GM23338 (cell line): ENCODE data around the gene RAB11A. TPM values are rescaled to one million over a fixed set of nuclear protein-coding genes. Genes with fewer than 3 reads are reported as not detected.

ENCODE experiments used
- ATAC-seq: fragments of 200-7000 bp; cut with Tn5 transposase; 3 replicates; pipeline ENCODE4 v1.9.1; 2020
- DNase-seq: peaks from one replicate; pipeline ENCODE4 v3.0.0-alpha.2; 2015; ENCODE audit warnings: low spot score
- H2AFZ ChIP-seq: fragments of 200-600 bp; sonication (generic); 2 replicates; pipeline ENCODE4 v1.8.0; 2016; ENCODE audit warnings: antibody characterized with exemption, mild to moderate bottlenecking, moderate library complexity
- H3F3A ChIP-seq: fragments of 200-600 bp; sonication (generic); replicated peaks from 2 replicates; pipeline ENCODE4 v1.8.0; 2017; ENCODE audit warnings: antibody characterized with exemption, mixed run types, low read depth
- H3K27ac ChIP-seq: fragments of 200-600 bp; sonication (generic); 2 replicates; pipeline ENCODE4 v1.6.1; 2016; ENCODE audit warnings: low read depth
- H3K27me3 ChIP-seq: fragments of 200-600 bp; sonication (generic); 2 replicates; pipeline ENCODE4 v1.8.0; 2016; ENCODE audit warnings: mild to moderate bottlenecking, mixed run types, moderate library complexity; ENCODE audit not compliant: insufficient read depth
- H3K36me3 ChIP-seq: fragments of 200-600 bp; sonication (generic); 2 replicates; pipeline ENCODE4 v1.8.0; 2016; ENCODE audit warnings: mild to moderate bottlenecking; ENCODE audit not compliant: insufficient read depth
- H3K4me1 ChIP-seq: fragments of 200-600 bp; sonication (generic); 2 replicates; pipeline ENCODE4 v1.8.0; 2016; ENCODE audit warnings: mild to moderate bottlenecking, moderate library complexity; ENCODE audit not compliant: insufficient read depth
- H3K4me2 ChIP-seq: fragments of 200-600 bp; sonication (generic); 2 replicates; pipeline ENCODE4 v1.7.1; 2017; ENCODE audit warnings: mixed run types
- H3K4me3 ChIP-seq: fragments of 200-600 bp; sonication (generic); 2 replicates; pipeline ENCODE4 v1.6.1; 2016; ENCODE audit warnings: mixed run types
- H3K79me2 ChIP-seq: fragments of 200-600 bp; sonication (generic); replicated peaks from 2 replicates; pipeline ENCODE4 v1.8.0; 2017; ENCODE audit warnings: mild to moderate bottlenecking; ENCODE audit not compliant: insufficient read depth
- H3K9me2 ChIP-seq: fragments of 200-600 bp; sonication (generic); 2 replicates; pipeline ENCODE4 v1.8.0; 2017; ENCODE audit not compliant: insufficient read depth
- H4K20me1 ChIP-seq: fragments of 200-600 bp; sonication (generic); replicated peaks from 2 replicates; pipeline ENCODE4 v1.8.0; 2017; ENCODE audit warnings: mild to moderate bottlenecking; ENCODE audit not compliant: insufficient read depth
- H3K27ac Mint-ChIP-seq: 2 replicates; pipeline ENCODE4 v1.8.0; 2020; ENCODE audit warnings: inconsistent platforms, mild to moderate bottlenecking, moderate library complexity, mixed read lengths
- H3K27me3 Mint-ChIP-seq: 3 replicates; pipeline ENCODE4 v1.8.0; 2022; ENCODE audit warnings: low read depth, mild to moderate bottlenecking, moderate library complexity, mixed read lengths, inconsistent platforms; ENCODE audit not compliant: insufficient read depth, poor library complexity
- H3K36me3 Mint-ChIP-seq: 3 replicates; pipeline ENCODE4 v1.8.0; 2021; ENCODE audit warnings: low read depth, mild to moderate bottlenecking, inconsistent platforms, moderate library complexity, mixed read lengths
- H3K4me1 Mint-ChIP-seq: 3 replicates; pipeline ENCODE4 v1.8.0; 2020; ENCODE audit warnings: mild to moderate bottlenecking, inconsistent platforms, mixed read lengths
- H3K4me3 Mint-ChIP-seq: 3 replicates; pipeline ENCODE4 v1.8.0; 2021; ENCODE audit warnings: moderate library complexity, mild to moderate bottlenecking, inconsistent platforms, mixed read lengths
- H3K9me3 Mint-ChIP-seq: 3 replicates; pipeline ENCODE4 v1.8.0; 2020; ENCODE audit warnings: moderate library complexity, mild to moderate bottlenecking, inconsistent platforms, mixed read lengths
- POLR2AphosphoS5 ChIP-seq: IDR thresholded peaks from 2 replicates; pipeline ENCODE4 v1.6.1; 2016; ENCODE audit warnings: antibody characterized with exemption, low read depth
- ZNF114 ChIP-seq: fragments of 250-450 bp; sonication (Bioruptor Pico); IDR thresholded peaks from 2 replicates; pipeline ENCODE4 v1.5.0; 2020; ENCODE audit warnings: mild to moderate bottlenecking, moderate library complexity
- polyA plus RNA-seq: library from polyadenylated mRNA; unstranded; fragments of >200 nt; fragmentation: Nextera tagmentation; extraction: Ambion mirVana; gene quantifications from 2 replicates; pipeline ENCODE4 v1.2.1, GENCODE V29; 2016
- total RNA-seq: library from RNA; depleted of rRNA; stranded (reverse); fragments of >200 nt; shearing (Covaris generic); gene quantifications from 2 replicates; pipeline ENCODE4 v1.2.3, GENCODE V29; 2014
- TF ChIP-seq, protein P1 (sequence below): IDR thresholded peaks from one replicate; pipeline ENCODE4 v1.6.1; 2018; ENCODE audit warnings: antibody characterized with exemption; ENCODE audit not compliant: unreplicated experiment
- TF ChIP-seq, protein P2 (sequence below), 2 experiments: fragments of 200-600 bp in 1 of 2; sonication (generic) in 1 of 2; conservative IDR thresholded peaks; 2 replicates each; pipeline versions ENCODE4 v1.5.1 to v1.6.1; 2016 to 2017; ENCODE audit warnings: antibody characterized with exemption in 2 of 2, low read depth in 2 of 2, mild to moderate bottlenecking in 2 of 2, moderate library complexity in 1 of 2

RAB11A gene
- total and polyA plus RNA-seq, 2 experiments from 2014 or later, result 251 to 369 TPM

DNA sequence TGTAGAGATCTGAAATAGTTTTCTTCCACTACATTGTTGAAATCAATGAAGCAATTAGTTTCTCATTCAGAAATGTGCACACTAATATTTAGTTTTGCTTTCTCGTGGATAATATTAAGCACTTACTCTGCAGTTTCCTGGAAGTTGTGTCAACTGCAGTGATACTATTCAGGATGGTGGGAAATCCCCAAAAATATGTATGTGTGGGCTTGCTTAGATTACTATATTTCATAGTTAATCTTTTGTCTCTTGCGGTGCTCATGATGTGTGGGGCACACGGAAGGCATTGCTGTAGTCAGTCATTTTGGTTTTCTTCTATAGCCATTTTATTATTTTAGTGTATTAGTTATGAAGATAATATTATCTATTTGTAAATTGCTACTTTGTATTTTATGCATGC lies 19.7 kb downstream of the RAB11A start (continued):
- TF ChIP-seq, protein P1, sequence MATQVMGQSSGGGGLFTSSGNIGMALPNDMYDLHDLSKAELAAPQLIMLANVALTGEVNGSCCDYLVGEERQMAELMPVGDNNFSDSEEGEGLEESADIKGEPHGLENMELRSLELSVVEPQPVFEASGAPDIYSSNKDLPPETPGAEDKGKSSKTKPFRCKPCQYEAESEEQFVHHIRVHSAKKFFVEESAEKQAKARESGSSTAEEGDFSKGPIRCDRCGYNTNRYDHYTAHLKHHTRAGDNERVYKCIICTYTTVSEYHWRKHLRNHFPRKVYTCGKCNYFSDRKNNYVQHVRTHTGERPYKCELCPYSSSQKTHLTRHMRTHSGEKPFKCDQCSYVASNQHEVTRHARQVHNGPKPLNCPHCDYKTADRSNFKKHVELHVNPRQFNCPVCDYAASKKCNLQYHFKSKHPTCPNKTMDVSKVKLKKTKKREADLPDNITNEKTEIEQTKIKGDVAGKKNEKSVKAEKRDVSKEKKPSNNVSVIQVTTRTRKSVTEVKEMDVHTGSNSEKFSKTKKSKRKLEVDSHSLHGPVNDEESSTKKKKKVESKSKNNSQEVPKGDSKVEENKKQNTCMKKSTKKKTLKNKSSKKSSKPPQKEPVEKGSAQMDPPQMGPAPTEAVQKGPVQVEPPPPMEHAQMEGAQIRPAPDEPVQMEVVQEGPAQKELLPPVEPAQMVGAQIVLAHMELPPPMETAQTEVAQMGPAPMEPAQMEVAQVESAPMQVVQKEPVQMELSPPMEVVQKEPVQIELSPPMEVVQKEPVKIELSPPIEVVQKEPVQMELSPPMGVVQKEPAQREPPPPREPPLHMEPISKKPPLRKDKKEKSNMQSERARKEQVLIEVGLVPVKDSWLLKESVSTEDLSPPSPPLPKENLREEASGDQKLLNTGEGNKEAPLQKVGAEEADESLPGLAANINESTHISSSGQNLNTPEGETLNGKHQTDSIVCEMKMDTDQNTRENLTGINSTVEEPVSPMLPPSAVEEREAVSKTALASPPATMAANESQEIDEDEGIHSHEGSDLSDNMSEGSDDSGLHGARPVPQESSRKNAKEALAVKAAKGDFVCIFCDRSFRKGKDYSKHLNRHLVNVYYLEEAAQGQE, result no peak
- no peak for TF ChIP-seq POLR2AphosphoS5
- TF ChIP-seq, protein P2, sequence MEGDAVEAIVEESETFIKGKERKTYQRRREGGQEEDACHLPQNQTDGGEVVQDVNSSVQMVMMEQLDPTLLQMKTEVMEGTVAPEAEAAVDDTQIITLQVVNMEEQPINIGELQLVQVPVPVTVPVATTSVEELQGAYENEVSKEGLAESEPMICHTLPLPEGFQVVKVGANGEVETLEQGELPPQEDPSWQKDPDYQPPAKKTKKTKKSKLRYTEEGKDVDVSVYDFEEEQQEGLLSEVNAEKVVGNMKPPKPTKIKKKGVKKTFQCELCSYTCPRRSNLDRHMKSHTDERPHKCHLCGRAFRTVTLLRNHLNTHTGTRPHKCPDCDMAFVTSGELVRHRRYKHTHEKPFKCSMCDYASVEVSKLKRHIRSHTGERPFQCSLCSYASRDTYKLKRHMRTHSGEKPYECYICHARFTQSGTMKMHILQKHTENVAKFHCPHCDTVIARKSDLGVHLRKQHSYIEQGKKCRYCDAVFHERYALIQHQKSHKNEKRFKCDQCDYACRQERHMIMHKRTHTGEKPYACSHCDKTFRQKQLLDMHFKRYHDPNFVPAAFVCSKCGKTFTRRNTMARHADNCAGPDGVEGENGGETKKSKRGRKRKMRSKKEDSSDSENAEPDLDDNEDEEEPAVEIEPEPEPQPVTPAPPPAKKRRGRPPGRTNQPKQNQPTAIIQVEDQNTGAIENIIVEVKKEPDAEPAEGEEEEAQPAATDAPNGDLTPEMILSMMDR (conservative IDR thresholded peaks at IDR 0.05; ENCODE audit: low read depth in 2 of 2), result no peak
- TF ChIP-seq ZNF114, result no peak

DNA sequence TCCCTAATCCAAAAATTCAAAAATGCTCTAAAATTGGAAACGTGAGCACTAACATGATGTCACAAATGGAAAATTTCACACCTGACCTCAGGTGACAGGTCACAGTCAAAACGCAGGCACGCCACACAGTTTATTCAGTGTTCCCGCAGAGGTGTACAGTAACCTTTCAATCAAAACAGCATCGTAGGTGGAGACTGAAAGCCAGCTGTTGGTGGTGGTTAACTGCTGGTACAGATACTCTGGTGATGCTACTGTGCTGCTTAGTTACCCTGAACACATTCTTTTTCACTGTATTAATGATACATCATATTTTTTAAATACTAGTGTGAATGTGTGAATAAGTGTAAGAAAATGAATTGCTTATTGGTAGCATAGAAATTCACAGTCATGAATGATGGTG lies 23.8 kb downstream of the RAB11A start:
- no peak overlapping the region for H3K27ac ChIP-seq
- Mint-ChIP-seq H3K27ac (no peak overlapping the region), H3K27me3 (no peaks in the 10 kb centered on the region), H3K4me3 (no peak overlapping the region), H3K36me3 (peaks cover 19% of the 10 kb centered on the region), H3K4me1 (peaks cover 9% of the 10 kb centered on the region; the same call in 2 of the 3 replicates), H3K9me3 (no peaks in the 10 kb centered on the region)
- no peak overlapping the region for H2AFZ ChIP-seq
- peaks cover 5% of the 10 kb centered on the region; the same call in 1 of the 2 replicates for H3K4me1 ChIP-seq
- ATAC-seq, result no peak
- H3K4me3 ChIP-seq, result no peak overlapping the region
- H4K20me1 ChIP-seq, result peaks cover 19% of the 10 kb centered on the region; the same call in 1 of the 2 replicates
- TF ChIP-seq, protein P1, result no peak
- no peak for TF ChIP-seq ZNF114
- TF ChIP-seq POLR2AphosphoS5, result no peak
- H3K4me2 ChIP-seq, result no peak overlapping the region
- no peaks in the 10 kb centered on the region for H3K27me3 ChIP-seq
- no peaks in the 10 kb centered on the region for H3F3A ChIP-seq
- peaks cover 21% of the 10 kb centered on the region for H3K79me2 ChIP-seq
- peaks cover 20% of the 10 kb centered on the region for H3K36me3 ChIP-seq
- no peaks in the 10 kb centered on the region for H3K9me2 ChIP-seq
- DNase-seq, result no peak
